ENCODE results near the gene KNOP1. TPM values are rescaled to one million over a fixed set of nuclear protein-coding genes. Genes with fewer than 3 reads are reported as not detected.

Gene KNOP1
- total and polyA plus RNA-seq, 8 donors: 4.4 to 13.9 (median 8.1) TPM

DNA sequence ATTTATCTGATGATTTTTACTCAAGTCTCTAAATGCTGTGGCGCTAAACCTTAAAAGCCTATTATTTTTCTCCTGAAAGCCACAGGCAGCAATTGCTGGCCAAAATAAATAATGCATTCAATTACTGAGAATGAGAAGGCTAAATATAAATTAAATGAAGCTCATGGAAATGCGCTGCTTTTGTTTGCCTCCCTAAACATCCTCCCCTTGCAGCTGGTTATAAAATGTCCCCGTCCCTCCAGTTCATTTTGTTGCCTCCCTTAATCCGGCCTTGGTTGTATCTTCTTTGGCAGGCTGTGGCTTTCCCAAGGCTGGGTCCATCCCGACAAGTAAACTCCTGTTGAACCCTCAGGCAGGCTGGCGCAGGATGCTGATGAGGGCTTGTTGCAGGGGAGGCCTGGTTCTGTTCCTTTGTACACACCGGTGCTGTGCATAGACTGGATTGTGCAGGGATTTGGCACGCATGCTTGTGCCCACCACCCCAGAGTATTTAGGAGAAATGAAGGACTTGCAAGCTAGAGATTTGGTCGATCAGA is 62.7 kb downstream of the KNOP1 start:
- H3K9me3 ChIP-seq: no peaks in the 10 kb centered on the region
- 92 to 93% methylated on average over 9 of the region's 9 CpGs for WGBS, 2 donors
- DNase-seq (no peak), FAIRE-seq (no peak), ATAC-seq (no peak)
- H3K4me1 ChIP-seq: no peaks in the 10 kb centered on the region
- no peaks in the 10 kb centered on the region for H3K27me3 ChIP-seq
- H3K4me3 ChIP-seq: no peak overlapping the region
- intact Hi-C loops (cut with DNase I): no loop called here
- no peak overlapping the region for H3K27ac ChIP-seq
- TF ChIP-seq, protein P1, sequence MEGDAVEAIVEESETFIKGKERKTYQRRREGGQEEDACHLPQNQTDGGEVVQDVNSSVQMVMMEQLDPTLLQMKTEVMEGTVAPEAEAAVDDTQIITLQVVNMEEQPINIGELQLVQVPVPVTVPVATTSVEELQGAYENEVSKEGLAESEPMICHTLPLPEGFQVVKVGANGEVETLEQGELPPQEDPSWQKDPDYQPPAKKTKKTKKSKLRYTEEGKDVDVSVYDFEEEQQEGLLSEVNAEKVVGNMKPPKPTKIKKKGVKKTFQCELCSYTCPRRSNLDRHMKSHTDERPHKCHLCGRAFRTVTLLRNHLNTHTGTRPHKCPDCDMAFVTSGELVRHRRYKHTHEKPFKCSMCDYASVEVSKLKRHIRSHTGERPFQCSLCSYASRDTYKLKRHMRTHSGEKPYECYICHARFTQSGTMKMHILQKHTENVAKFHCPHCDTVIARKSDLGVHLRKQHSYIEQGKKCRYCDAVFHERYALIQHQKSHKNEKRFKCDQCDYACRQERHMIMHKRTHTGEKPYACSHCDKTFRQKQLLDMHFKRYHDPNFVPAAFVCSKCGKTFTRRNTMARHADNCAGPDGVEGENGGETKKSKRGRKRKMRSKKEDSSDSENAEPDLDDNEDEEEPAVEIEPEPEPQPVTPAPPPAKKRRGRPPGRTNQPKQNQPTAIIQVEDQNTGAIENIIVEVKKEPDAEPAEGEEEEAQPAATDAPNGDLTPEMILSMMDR (IDR thresholded peaks at IDR 0.05): no peak
- peaks cover 0 to 23% (median 7%) of the 10 kb centered on the region in 3 donors for H3K36me3 ChIP-seq

DNA sequence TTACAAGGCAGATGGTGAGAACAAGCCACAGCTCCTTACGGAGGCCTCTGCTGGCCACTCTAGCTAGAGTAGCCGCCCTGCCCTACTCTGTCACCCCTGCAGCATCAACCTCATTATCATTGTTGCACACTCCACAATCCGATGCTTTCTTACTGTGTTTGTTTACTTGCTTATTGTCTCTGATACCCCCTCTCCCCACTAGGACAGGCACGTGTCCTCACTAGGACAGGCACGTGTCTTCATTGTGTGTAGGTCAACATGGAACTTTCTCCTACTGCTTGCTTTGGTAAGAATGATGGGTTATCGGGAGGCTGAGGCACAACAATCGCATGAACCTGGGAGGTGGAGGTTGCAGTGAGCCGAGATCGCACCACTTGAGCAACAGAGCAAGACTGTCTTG is 63.9 kb downstream of the KNOP1 start:
- Histone ChIP-seq H3K4me3 (no peak overlapping the region), H3K27me3 (no peaks in the 10 kb centered on the region), H3K9me3 (no peaks in the 10 kb centered on the region), H3K36me3 (peaks cover 0 to 23% (median 7%) of the 10 kb centered on the region in 3 donors), H3K4me1 (peaks cover 0 to 3% (median 0%) of the 10 kb centered on the region in 3 donors), H3K27ac (no peak overlapping the region)
- DNase-seq: no peak
- 90 to 93% methylated on average over 9 of the region's 9 CpGs for WGBS, 2 donors
- no peak for FAIRE-seq
- intact Hi-C loops (cut with DNase I): no loop called here
- TF ChIP-seq, protein P1 (IDR thresholded peaks at IDR 0.05): no peak
- no peak for ATAC-seq

Other genes with a start within 250 kb of the KNOP1 start
- gene GDE1, start 196.1 kb downstream of the KNOP1 start, total RNA-seq: 10 to 100 TPM; 23.3 to 39.4 (median 28.2) TPM
- 10 to 100 TPM; 14.3 to 18.2 TPM for gene GDE1, start 196.1 kb downstream of the KNOP1 start, polyA plus RNA-seq
- 1 to 10 TPM; 4.3 to 7.9 (median 5.4) TPM for gene CCP110, start 194.3 kb downstream of the KNOP1 start, total RNA-seq
- gene CCP110, start 194.3 kb downstream of the KNOP1 start, polyA plus RNA-seq: 1 to 10 TPM; 2.7 to 4.8 TPM
- 10 to 100 TPM; 15.2 to 35.3 (median 21.5) TPM for gene VPS35L, start 162.5 kb downstream of the KNOP1 start, total RNA-seq
- gene VPS35L, start 162.5 kb downstream of the KNOP1 start, polyA plus RNA-seq: 10 to 100 TPM; 22.2 to 23.8 TPM
- gene IQCK, start within 50 bp of the KNOP1 start, total RNA-seq: 10 to 100 TPM in 4 of 6 donors, 1 to 10 TPM in 2; 6.7 to 15.5 (median 10.4) TPM
- gene IQCK, start within 50 bp of the KNOP1 start, polyA plus RNA-seq: 10 to 100 TPM; 15.1 TPM
- 10 to 100 TPM; 20.0 to 95.5 (median 30.6) TPM for gene GPRC5B, start 166.6 kb upstream of the KNOP1 start, total RNA-seq
- 10 to 100 TPM; 26.4 to 28.3 TPM for gene GPRC5B, start 166.6 kb upstream of the KNOP1 start, polyA plus RNA-seq

Data from pancreas (tissue), 10 donors.